Mesothelial cell of epicardium (in vitro differentiated cells): ENCODE measurements around the gene NLGN1. TPM values are rescaled to one million over a fixed set of nuclear protein-coding genes. Genes with fewer than 3 reads are reported as not detected.

Source experiments
- DNase-seq, 2 experiments: peaks; one replicate each; pipeline ENCODE4 v3.0.0; 2021; ENCODE audit warnings: low spot score in 2 of 2; ENCODE audit not compliant: unreplicated experiment in 2 of 2
- H3K27ac Mint-ChIP-seq: 2 replicates; pipeline ENCODE4 v1.8.0; 2021; ENCODE audit warnings: mixed read lengths
- H3K27me3 Mint-ChIP-seq: 2 replicates; pipeline ENCODE4 v1.8.0; 2021; ENCODE audit warnings: low read depth, mixed read lengths
- H3K36me3 Mint-ChIP-seq: 2 replicates; pipeline ENCODE4 v1.8.0; 2021; ENCODE audit warnings: mixed read lengths
- H3K4me1 Mint-ChIP-seq: 2 replicates; pipeline ENCODE4 v1.8.0; 2021; ENCODE audit warnings: mixed read lengths
- H3K4me3 Mint-ChIP-seq: 2 replicates; pipeline ENCODE4 v1.8.0; 2021; ENCODE audit warnings: mild to moderate bottlenecking, moderate library complexity, mixed read lengths
- H3K9me3 Mint-ChIP-seq: 2 replicates; pipeline ENCODE4 v1.8.0; 2021; ENCODE audit warnings: mixed read lengths
- total RNA-seq: library from RNA; stranded (reverse); gene quantifications from 3 replicates; pipeline ENCODE4 v1.2.1, GENCODE V29; 2021
- TF ChIP-seq, protein P1 (sequence below): fragments of 200-600 bp; sonication (generic); IDR thresholded peaks from one replicate; pipeline ENCODE4 v1.5.0; 2021; ENCODE audit warnings: antibody characterized with exemption; ENCODE audit not compliant: unreplicated experiment

The NLGN1 gene
- total RNA-seq, 1 donor from 2014 or later, result 4.2 TPM

DNA sequence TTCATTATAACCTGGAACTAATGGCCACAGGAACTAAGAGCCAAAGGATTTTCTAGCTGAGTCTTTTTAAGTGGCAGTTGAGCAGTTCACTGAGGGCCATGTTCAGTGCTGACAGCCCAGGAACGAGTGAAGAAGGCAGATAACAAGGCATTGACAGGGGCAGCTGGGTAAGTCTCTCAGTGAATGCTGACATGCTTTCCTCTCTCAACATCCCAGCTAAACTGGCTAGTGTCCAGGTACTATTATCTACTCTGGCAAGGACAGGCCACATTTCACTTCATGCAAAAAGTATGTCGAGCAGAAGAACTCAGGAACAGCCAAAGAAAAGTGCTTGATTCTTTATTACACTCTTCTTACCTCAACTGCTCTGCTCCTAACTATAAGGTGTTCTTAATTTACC is 515.9 kb downstream of the NLGN1 start:
- peaks cover 39% of the 10 kb centered on the region for H3K4me1 Mint-ChIP-seq
- no peaks in the 10 kb centered on the region for H3K27me3 Mint-ChIP-seq
- no peaks in the 10 kb centered on the region for H3K9me3 Mint-ChIP-seq
- H3K4me3 Mint-ChIP-seq, result no peak overlapping the region
- peak overlapping the region; percentile 72 for H3K27ac Mint-ChIP-seq
- no peak for DNase-seq
- H3K36me3 Mint-ChIP-seq, result no peaks in the 10 kb centered on the region
- TF ChIP-seq, protein P1, sequence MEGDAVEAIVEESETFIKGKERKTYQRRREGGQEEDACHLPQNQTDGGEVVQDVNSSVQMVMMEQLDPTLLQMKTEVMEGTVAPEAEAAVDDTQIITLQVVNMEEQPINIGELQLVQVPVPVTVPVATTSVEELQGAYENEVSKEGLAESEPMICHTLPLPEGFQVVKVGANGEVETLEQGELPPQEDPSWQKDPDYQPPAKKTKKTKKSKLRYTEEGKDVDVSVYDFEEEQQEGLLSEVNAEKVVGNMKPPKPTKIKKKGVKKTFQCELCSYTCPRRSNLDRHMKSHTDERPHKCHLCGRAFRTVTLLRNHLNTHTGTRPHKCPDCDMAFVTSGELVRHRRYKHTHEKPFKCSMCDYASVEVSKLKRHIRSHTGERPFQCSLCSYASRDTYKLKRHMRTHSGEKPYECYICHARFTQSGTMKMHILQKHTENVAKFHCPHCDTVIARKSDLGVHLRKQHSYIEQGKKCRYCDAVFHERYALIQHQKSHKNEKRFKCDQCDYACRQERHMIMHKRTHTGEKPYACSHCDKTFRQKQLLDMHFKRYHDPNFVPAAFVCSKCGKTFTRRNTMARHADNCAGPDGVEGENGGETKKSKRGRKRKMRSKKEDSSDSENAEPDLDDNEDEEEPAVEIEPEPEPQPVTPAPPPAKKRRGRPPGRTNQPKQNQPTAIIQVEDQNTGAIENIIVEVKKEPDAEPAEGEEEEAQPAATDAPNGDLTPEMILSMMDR, result no peak

GRCh38 chr3:173913974-173914421 is 516.5 kb downstream of the NLGN1 start:
- H3K4me3 Mint-ChIP-seq, result no peak overlapping the region
- DNase-seq, result no peak

DNA sequence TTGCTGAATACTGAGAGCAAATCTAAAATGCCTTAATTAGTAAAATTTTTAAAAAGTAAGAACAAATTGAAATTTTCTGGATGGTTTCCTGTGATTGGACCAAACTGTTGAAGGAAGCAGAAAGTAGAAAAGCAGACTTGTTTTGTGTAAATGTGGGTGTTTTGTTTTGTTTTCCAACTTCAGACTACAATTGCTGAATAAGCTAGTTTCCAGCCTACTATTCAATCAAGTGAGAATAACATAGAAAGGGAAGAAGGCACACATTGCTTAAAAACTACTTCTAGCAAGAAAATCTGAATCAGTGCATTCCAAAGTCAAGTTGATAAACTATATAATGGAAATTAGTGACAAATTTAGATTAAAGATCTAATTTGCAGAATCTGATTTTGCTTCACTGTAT is 519.3 kb downstream of the NLGN1 start:
- Mint-ChIP-seq H3K27me3 (no peaks in the 10 kb centered on the region), H3K27ac (no peak overlapping the region), H3K9me3 (no peaks in the 10 kb centered on the region), H3K36me3 (no peaks in the 10 kb centered on the region), H3K4me3 (no peak overlapping the region), H3K4me1 (peaks cover 29% of the 10 kb centered on the region)
- no peak for DNase-seq
- TF ChIP-seq, protein P1, result no peak

More at GRCh38 chr3:173913974-173914421, 516.5 kb downstream of the NLGN1 start:
- TF ChIP-seq, protein P1, result no peak
- Mint-ChIP-seq H3K27me3 (no peaks in the 10 kb centered on the region), H3K36me3 (no peaks in the 10 kb centered on the region), H3K9me3 (no peaks in the 10 kb centered on the region), H3K27ac (peak overlapping the region; percentile 72), H3K4me1 (peaks cover 39% of the 10 kb centered on the region)

DNA sequence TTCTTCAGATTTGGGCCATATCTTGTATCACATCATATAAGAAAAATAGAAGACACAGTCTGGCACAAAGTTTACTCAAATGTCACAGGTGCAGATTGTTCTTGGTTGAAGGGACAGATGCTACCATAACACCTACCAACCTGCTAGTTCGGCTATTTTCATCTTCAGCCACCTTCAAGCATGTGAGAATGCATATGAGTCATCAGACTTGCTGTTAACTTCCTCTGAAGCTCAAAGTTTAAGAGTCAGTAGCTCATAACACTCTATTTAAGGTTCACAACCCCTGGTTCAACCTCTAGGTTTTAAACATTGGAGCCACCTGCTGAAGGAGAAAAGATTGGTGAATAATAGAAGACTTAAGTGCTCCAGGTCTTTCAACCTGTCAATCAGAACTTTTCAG is 522.8 kb downstream of the NLGN1 start:
- Mint-ChIP-seq H3K9me3 (no peaks in the 10 kb centered on the region), H3K4me3 (no peak overlapping the region), H3K36me3 (no peaks in the 10 kb centered on the region), H3K27me3 (no peaks in the 10 kb centered on the region), H3K27ac (no peak overlapping the region), H3K4me1 (peaks cover 6% of the 10 kb centered on the region)
- DNase-seq, result no peak
- TF ChIP-seq, protein P1, result no peak

- H3K9me3 Mint-ChIP-seq, result no peaks in the 10 kb centered on the region
- no peaks in the 10 kb centered on the region for H3K36me3 Mint-ChIP-seq
- no peak overlapping the region for H3K4me3 Mint-ChIP-seq
- peaks cover 6% of the 10 kb centered on the region for H3K4me1 Mint-ChIP-seq
- no peak overlapping the region for H3K27ac Mint-ChIP-seq
- no peaks in the 10 kb centered on the region for H3K27me3 Mint-ChIP-seq
- DNase-seq, result no peak
- TF ChIP-seq, protein P1, result no peak
Observed at GRCh38 chr3:173921732-173922131, 524.2 kb downstream of the NLGN1 start.

DNA sequence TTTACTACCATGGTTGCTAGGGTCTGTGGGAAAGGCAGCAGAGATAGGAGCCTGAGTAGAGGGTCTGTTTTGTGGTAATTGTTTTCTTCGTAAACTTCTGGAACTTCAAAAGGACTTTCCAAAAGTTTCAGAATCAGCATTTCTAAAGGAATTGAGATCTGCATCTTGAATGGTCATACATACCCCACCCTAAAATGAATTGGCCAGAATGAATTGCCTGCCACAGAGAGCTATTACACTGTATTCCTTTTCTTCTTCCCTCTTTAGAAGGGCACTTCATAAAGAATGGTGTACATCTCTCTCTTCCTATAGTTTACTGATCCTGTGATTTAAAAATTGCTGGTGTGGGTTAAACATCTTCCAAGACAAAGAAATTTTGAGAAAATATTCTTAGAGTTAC is 525.7 kb downstream of the NLGN1 start:
- Mint-ChIP-seq H3K27ac (no peak overlapping the region), H3K36me3 (no peaks in the 10 kb centered on the region), H3K4me3 (no peak overlapping the region), H3K27me3 (no peaks in the 10 kb centered on the region), H3K4me1 (no peaks in the 10 kb centered on the region), H3K9me3 (no peaks in the 10 kb centered on the region)
- DNase-seq, result no peak
- TF ChIP-seq, protein P1, result no peak
